Cardiac muscle cell (in vitro differentiated cells and primary cell): ENCODE results near the gene LIMCH1. TPM values are rescaled to one million over a fixed set of nuclear protein-coding genes. Genes with fewer than 3 reads are reported as not detected.

ENCODE experiments used
- DNase-seq, 2 donors: peaks; one replicate each; pipeline versions ENCODE4 v3.0.0 to v3.0.0-alpha.2; 2010 to 2017; ENCODE audit warnings: low read depth in 1 of 2, low spot score in 1 of 2
- H3K27ac ChIP-seq: fragments of 200-600 bp; sonication (generic); 2 replicates; pipeline ENCODE4 v1.5.1; 2016
- H3K27me3 ChIP-seq: fragments of 200-600 bp; sonication (generic); 2 replicates; pipeline ENCODE4 v1.6.0; 2016; ENCODE audit warnings: control low read depth
- H3K36me3 ChIP-seq: fragments of 200-600 bp; sonication (generic); 2 replicates; pipeline ENCODE4 v1.5.1; 2016; ENCODE audit warnings: control low read depth
- H3K4me1 ChIP-seq: fragments of 200-600 bp; sonication (generic); 2 replicates; pipeline ENCODE4 v1.8.1; 2017; ENCODE audit warnings: low read depth, mild to moderate bottlenecking, mixed run types
- H3K4me3 ChIP-seq: fragments of 200-600 bp; sonication (generic); 2 replicates; pipeline ENCODE4 v1.5.1; 2016; ENCODE audit warnings: mild to moderate bottlenecking
- H3K9me3 ChIP-seq: fragments of 200-600 bp; sonication (generic); 2 replicates; pipeline ENCODE4 v1.5.1; 2017; ENCODE audit warnings: low read depth, mild to moderate bottlenecking, control low read depth
- CTCF ChIP-seq: IDR thresholded peaks from 2 replicates; pipeline ENCODE4 v1.5.1; 2012; ENCODE audit warnings: low read depth, mild to moderate bottlenecking, low read length
- polyA plus RNA-seq: library from polyadenylated mRNA; unstranded; fragments of >200 nt; fragmentation: Nextera tagmentation; extraction: Ambion mirVana; gene quantifications from 2 replicates; pipeline ENCODE4 v1.2.1, GENCODE V29; 2016
- total RNA-seq: library from RNA; depleted of rRNA; stranded (reverse); fragments of >200 nt; gene quantifications from 2 replicates; pipeline ENCODE4 v1.2.3, GENCODE V29; 2016

LIMCH1 gene
- total and polyA plus RNA-seq, 2 experiments from 2014 or later: 2.8 to 4.5 TPM

GRCh38 chr4:41572956-41573355, 35.0 kb downstream of the LIMCH1 start:
- Histone ChIP-seq H3K9me3 (no peaks in the 10 kb centered on the region), H3K4me1 (peaks cover 13% of the 10 kb centered on the region), H3K36me3 (no peaks in the 10 kb centered on the region), H3K4me3 (no peak overlapping the region), H3K27ac (no peak overlapping the region), H3K27me3 (no peaks in the 10 kb centered on the region)
- TF ChIP-seq CTCF: no peak
- DNase-seq: no peak

- no peak for TF ChIP-seq CTCF
- no peak for DNase-seq
- Histone ChIP-seq H3K27me3 (no peaks in the 10 kb centered on the region), H3K4me1 (peaks cover 13% of the 10 kb centered on the region), H3K36me3 (no peaks in the 10 kb centered on the region), H3K9me3 (no peaks in the 10 kb centered on the region), H3K4me3 (no peak overlapping the region), H3K27ac (no peak overlapping the region)
These were observed 35.6 kb downstream of the LIMCH1 start for GRCh38 chr4:41573502-41574001.

- DNase-seq: peak in 1 of 2 donors; percentile 3
- no peaks in the 10 kb centered on the region for H3K27me3 ChIP-seq
- no peak overlapping the region for H3K27ac ChIP-seq
- TF ChIP-seq CTCF: no peak
- no peaks in the 10 kb centered on the region for H3K36me3 ChIP-seq
- no peaks in the 10 kb centered on the region for H3K9me3 ChIP-seq
- H3K4me1 ChIP-seq: peaks cover 9% of the 10 kb centered on the region
- H3K4me3 ChIP-seq: no peak overlapping the region
These were observed 37.2 kb downstream of the LIMCH1 start for GRCh38 chr4:41575207-41575606.

GRCh38 chr4:41575665-41576064, 37.7 kb downstream of the LIMCH1 start:
- Histone ChIP-seq H3K36me3 (no peaks in the 10 kb centered on the region), H3K4me3 (no peak overlapping the region), H3K9me3 (no peaks in the 10 kb centered on the region), H3K27me3 (no peaks in the 10 kb centered on the region), H3K4me1 (peaks cover 4% of the 10 kb centered on the region), H3K27ac (no peak overlapping the region)
- DNase-seq: no peak
- no peak for TF ChIP-seq CTCF

GRCh38 chr4:41579043-41579442, 41.1 kb downstream of the LIMCH1 start:
- Histone ChIP-seq H3K27me3 (no peaks in the 10 kb centered on the region), H3K4me1 (no peaks in the 10 kb centered on the region), H3K9me3 (no peaks in the 10 kb centered on the region), H3K27ac (no peak overlapping the region), H3K4me3 (no peak overlapping the region), H3K36me3 (no peaks in the 10 kb centered on the region)
- no peak for TF ChIP-seq CTCF
- DNase-seq: no peak

GRCh38 chr4:41579526-41579925, 41.6 kb downstream of the LIMCH1 start:
- no peaks in the 10 kb centered on the region for H3K27me3 ChIP-seq
- DNase-seq: no peak
- H3K4me3 ChIP-seq: no peak overlapping the region
- TF ChIP-seq CTCF: no peak
- no peaks in the 10 kb centered on the region for H3K36me3 ChIP-seq
- H3K4me1 ChIP-seq: no peaks in the 10 kb centered on the region
- H3K9me3 ChIP-seq: no peaks in the 10 kb centered on the region
- H3K27ac ChIP-seq: no peak overlapping the region
